ENCODE results near the gene PLOD1.
A peak's percentile ranks its signal among the peaks of the same experiment; 100 is the strongest.

The PLOD1 gene

GRCh38 chr1:11957897-11958296 lies 23.4 kb downstream of the PLOD1 start:
- ATAC-seq (replicated peaks): no peak
- H3K4me3 Mint-ChIP-seq: no peak overlapping the region
- no peaks in the 10 kb centered on the region for H3K9me3 Mint-ChIP-seq

GRCh38 chr1:11960276-11960675 lies 25.8 kb downstream of the PLOD1 start:
- Mint-ChIP-seq H3K27me3 (no peaks in the 10 kb centered on the region), H3K27ac (peak overlapping the region in 1 of 2 donors; percentile 75), H3K4me3 (no peak overlapping the region), H3K36me3 (ENCODE audit: insufficient read depth) (peaks cover 14% of the 10 kb centered on the region), H3K9me3 (no peaks in the 10 kb centered on the region), H3K4me1 (ENCODE audit: low read depth in 2 of 2) (no peaks in the 10 kb centered on the region)
- DNase-seq (no peak), ATAC-seq (replicated peaks) (no peak)

More at GRCh38 chr1:11957897-11958296, 23.4 kb downstream of the PLOD1 start:
- Mint-ChIP-seq H3K27ac (no peak overlapping the region), H3K4me1 (ENCODE audit: low read depth in 2 of 2) (no peaks in the 10 kb centered on the region), H3K36me3 (ENCODE audit: insufficient read depth) (peaks cover 9% of the 10 kb centered on the region), H3K27me3 (no peaks in the 10 kb centered on the region)
- no peak for DNase-seq

- H3K36me3 Mint-ChIP-seq (ENCODE audit: insufficient read depth): peaks cover 14% of the 10 kb centered on the region
- H3K27ac Mint-ChIP-seq: no peak overlapping the region
- H3K4me1 Mint-ChIP-seq (ENCODE audit: low read depth in 2 of 2): no peaks in the 10 kb centered on the region
- H3K9me3 Mint-ChIP-seq: no peaks in the 10 kb centered on the region
- H3K27me3 Mint-ChIP-seq: no peaks in the 10 kb centered on the region
- no peak overlapping the region for H3K4me3 Mint-ChIP-seq
- ATAC-seq (replicated peaks) (no peak), DNase-seq (no peak)
These were observed 26.2 kb downstream of the PLOD1 start for GRCh38 chr1:11960715-11961114.

- no peaks in the 10 kb centered on the region for H3K9me3 Mint-ChIP-seq
- H3K27ac Mint-ChIP-seq: no peak overlapping the region
- no peak overlapping the region for H3K4me3 Mint-ChIP-seq
- H3K36me3 Mint-ChIP-seq (ENCODE audit: insufficient read depth): peaks cover 14% of the 10 kb centered on the region
- DNase-seq (no peak), ATAC-seq (replicated peaks) (no peak)
- no peaks in the 10 kb centered on the region for H3K4me1 Mint-ChIP-seq (ENCODE audit: low read depth in 2 of 2)
- no peaks in the 10 kb centered on the region for H3K27me3 Mint-ChIP-seq
These were observed 26.7 kb downstream of the PLOD1 start for GRCh38 chr1:11961230-11961629.

- Mint-ChIP-seq H3K36me3 (ENCODE audit: insufficient read depth) (peaks cover 14% of the 10 kb centered on the region), H3K4me1 (ENCODE audit: low read depth in 2 of 2) (no peaks in the 10 kb centered on the region), H3K27me3 (no peaks in the 10 kb centered on the region), H3K27ac (no peak overlapping the region), H3K4me3 (no peak overlapping the region), H3K9me3 (no peaks in the 10 kb centered on the region)
- ATAC-seq (replicated peaks) (no peak), DNase-seq (no peak)
These were observed 29.1 kb downstream of the PLOD1 start for GRCh38 chr1:11963622-11964021.

GRCh38 chr1:11964656-11965055 lies 30.1 kb downstream of the PLOD1 start:
- peaks cover 14% of the 10 kb centered on the region for H3K36me3 Mint-ChIP-seq (ENCODE audit: insufficient read depth)
- DNase-seq: no peak
- ATAC-seq (replicated peaks): no peak
- H3K27ac Mint-ChIP-seq: peak overlapping the region in 1 of 2 donors; percentile 17
- no peaks in the 10 kb centered on the region for H3K9me3 Mint-ChIP-seq
- H3K4me3 Mint-ChIP-seq: no peak overlapping the region
- no peaks in the 10 kb centered on the region for H3K4me1 Mint-ChIP-seq (ENCODE audit: low read depth in 2 of 2)
- H3K27me3 Mint-ChIP-seq: no peaks in the 10 kb centered on the region

GRCh38 chr1:11967028-11967547 lies 32.6 kb downstream of the PLOD1 start:
- Mint-ChIP-seq H3K4me1 (ENCODE audit: low read depth in 2 of 2) (no peaks in the 10 kb centered on the region), H3K36me3 (ENCODE audit: insufficient read depth) (peaks cover 10% of the 10 kb centered on the region), H3K27me3 (no peaks in the 10 kb centered on the region), H3K27ac (no peak overlapping the region), H3K4me3 (no peak overlapping the region), H3K9me3 (no peaks in the 10 kb centered on the region)
- no peak for DNase-seq
- ATAC-seq (replicated peaks): no peak

GRCh38 chr1:11970441-11971185 lies 36.1 kb downstream of the PLOD1 start:
- Mint-ChIP-seq H3K9me3 (no peaks in the 10 kb centered on the region), H3K36me3 (ENCODE audit: insufficient read depth) (peaks cover 7% of the 10 kb centered on the region), H3K4me1 (ENCODE audit: low read depth in 2 of 2) (peaks cover 0 to 4% of the 10 kb centered on the region in 2 donors), H3K4me3 (no peak overlapping the region), H3K27ac (no peak overlapping the region), H3K27me3 (no peaks in the 10 kb centered on the region)
- ATAC-seq (replicated peaks): no peak
- DNase-seq: no peak

GRCh38 chr1:11977625-11978024 lies 43.1 kb downstream of the PLOD1 start:
- no peak for DNase-seq

GRCh38 chr1:11978301-11978700 lies 43.8 kb downstream of the PLOD1 start:
- H3K4me3 Mint-ChIP-seq: no peak overlapping the region
- peaks cover 22 to 25% of the 10 kb centered on the region in 2 donors for H3K4me1 Mint-ChIP-seq (ENCODE audit: low read depth in 2 of 2)
- peaks cover 12% of the 10 kb centered on the region for H3K36me3 Mint-ChIP-seq (ENCODE audit: insufficient read depth)
- no peak overlapping the region for H3K27ac Mint-ChIP-seq
- no peaks in the 10 kb centered on the region for H3K9me3 Mint-ChIP-seq
- no peaks in the 10 kb centered on the region for H3K27me3 Mint-ChIP-seq
- ATAC-seq (replicated peaks) (no peak), DNase-seq (no peak)

More at GRCh38 chr1:11977625-11978024, 43.1 kb downstream of the PLOD1 start:
- no peak for ATAC-seq (replicated peaks)
- H3K27me3 Mint-ChIP-seq: no peaks in the 10 kb centered on the region
- peaks cover 9% of the 10 kb centered on the region for H3K36me3 Mint-ChIP-seq (ENCODE audit: insufficient read depth)
- H3K4me1 Mint-ChIP-seq (ENCODE audit: low read depth in 2 of 2): peaks cover 21 to 22% of the 10 kb centered on the region in 2 donors
- no peak overlapping the region for H3K27ac Mint-ChIP-seq
- H3K4me3 Mint-ChIP-seq: no peak overlapping the region
- H3K9me3 Mint-ChIP-seq: no peaks in the 10 kb centered on the region

- Mint-ChIP-seq H3K4me1 (ENCODE audit: low read depth in 2 of 2) (peaks cover 31 to 33% of the 10 kb centered on the region in 2 donors), H3K36me3 (ENCODE audit: insufficient read depth) (peaks cover 14% of the 10 kb centered on the region)
- DNase-seq: no peak
These were observed 44.7 kb downstream of the PLOD1 start for GRCh38 chr1:11979028-11979850.

GRCh38 chr1:11979851-11980675 lies 45.5 kb downstream of the PLOD1 start, which contains the start of gene MFN2:
Gene MFN2, plus strand, starts transcription at chr1:11980444. Its CDS starts 8,725 bp downstream, at chr1:11989169.
- Mint-ChIP-seq H3K36me3 (ENCODE audit: insufficient read depth) (peaks cover 21% of the 10 kb centered on the region), H3K9me3 (no peaks in the 10 kb centered on the region), H3K27ac (peak within 1 kb of the TSS; percentile 96 to 98), H3K4me1 (ENCODE audit: low read depth in 2 of 2) (peaks cover 34 to 40% of the 10 kb centered on the region in 2 donors), H3K27me3 (no peaks in the 10 kb centered on the region), H3K4me3 (peak within 1 kb of the TSS; percentile 94 to 97)
- DNase-seq: peak; percentile 91
- peak; percentile 91 for ATAC-seq (replicated peaks)

More at GRCh38 chr1:11979028-11979850, 44.7 kb downstream of the PLOD1 start:
- H3K9me3 Mint-ChIP-seq: no peaks in the 10 kb centered on the region
- no peaks in the 10 kb centered on the region for H3K27me3 Mint-ChIP-seq
- H3K4me3 Mint-ChIP-seq: peak overlapping the region; percentile 94 to 97
- peak overlapping the region; percentile 96 to 98 for H3K27ac Mint-ChIP-seq
- ATAC-seq (replicated peaks): no peak

- Mint-ChIP-seq H3K27ac (peak overlapping the region; percentile 96 to 98), H3K27me3 (no peaks in the 10 kb centered on the region), H3K4me3 (peak overlapping the region; percentile 94 to 97), H3K9me3 (no peaks in the 10 kb centered on the region), H3K4me1 (ENCODE audit: low read depth in 2 of 2) (peaks cover 34 to 41% of the 10 kb centered on the region in 2 donors), H3K36me3 (ENCODE audit: insufficient read depth) (peaks cover 22% of the 10 kb centered on the region)
- ATAC-seq (replicated peaks) (no peak), DNase-seq (no peak)
These were observed 46.1 kb downstream of the PLOD1 start for GRCh38 chr1:11980676-11980972.
